Hippocampal formation (tissue), 2 donors: ENCODE measurements around the gene INTS7.
A peak's percentile ranks its signal among the peaks of the same experiment; 100 is the strongest.
"Not testable (repeated sequence)": the region's sequence is repeated elsewhere in the genome, so short reads cannot be mapped to it uniquely, and the experiment has no call there.

ENCODE experiments used
- DNase-seq, 2 donors: peaks; one replicate each; lab custom pipeline; 2025; lab: John Stamatoyannopoulos, UW

The INTS7 gene

DNA sequence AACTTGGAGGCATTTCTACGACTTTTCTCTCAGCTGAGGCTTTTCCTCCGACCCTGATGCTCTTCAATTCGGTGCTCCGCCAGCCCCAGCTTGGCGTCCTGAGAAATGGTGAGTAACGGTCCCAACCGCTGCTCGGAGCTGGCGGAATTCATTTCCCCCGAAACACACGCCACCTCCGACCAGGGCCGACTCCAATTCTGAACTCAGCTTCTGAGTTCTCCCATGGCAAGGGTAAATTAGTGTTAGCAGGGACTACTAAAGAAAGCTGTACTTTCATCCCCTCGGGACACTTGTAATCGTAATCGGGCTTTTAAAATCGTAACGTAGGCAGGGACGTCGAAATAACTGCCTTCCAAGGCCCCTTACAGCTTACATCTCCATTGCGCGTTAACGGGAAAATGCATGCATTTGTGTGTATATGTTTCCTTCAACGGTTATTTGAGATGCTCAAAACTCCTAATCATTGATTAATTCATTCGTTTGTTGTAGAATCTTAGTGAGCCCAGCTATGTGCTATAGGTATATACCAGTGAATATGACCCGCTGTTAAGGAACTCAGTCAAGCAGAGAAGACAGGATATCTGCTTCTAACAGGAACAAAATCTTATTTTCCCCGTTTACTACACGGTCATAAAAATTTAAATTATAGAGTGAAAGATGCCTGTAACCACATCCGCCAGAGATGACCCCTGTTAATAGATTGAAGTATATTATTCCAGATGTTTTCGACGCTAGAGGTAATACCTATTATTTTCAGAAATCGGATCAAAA lies 663 bp upstream of the INTS7 start:
- DNase-seq = no peak

DNA sequence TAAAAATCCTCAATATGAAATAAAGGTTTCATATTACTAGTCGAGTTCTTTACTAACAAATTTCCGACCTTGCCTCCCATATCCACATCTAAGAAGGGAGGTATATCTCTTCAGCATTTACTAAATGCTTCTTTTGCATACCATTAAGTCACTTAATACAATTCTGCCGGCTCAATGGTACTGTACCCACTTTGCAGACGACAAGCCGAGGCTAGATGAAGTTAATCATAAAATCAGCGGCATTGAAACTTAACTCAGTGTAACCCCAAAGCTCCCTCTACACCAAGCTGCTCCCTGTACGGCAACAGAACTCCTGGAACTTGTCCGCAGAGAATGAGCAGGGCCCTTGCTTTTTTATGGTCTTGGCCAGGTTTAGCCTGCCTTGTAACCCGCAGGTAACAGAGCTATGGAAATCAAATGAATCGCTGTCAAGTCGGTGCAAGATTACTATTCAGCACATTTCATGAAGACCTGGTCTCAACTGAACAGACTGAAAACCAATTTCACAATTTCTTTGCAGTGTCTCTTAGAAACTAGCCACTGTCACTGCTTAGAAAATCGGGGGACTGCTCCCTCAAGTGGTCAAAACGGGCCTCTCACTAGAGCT lies 738 bp downstream of the INTS7 start:
- DNase-seq = no peak

DNA sequence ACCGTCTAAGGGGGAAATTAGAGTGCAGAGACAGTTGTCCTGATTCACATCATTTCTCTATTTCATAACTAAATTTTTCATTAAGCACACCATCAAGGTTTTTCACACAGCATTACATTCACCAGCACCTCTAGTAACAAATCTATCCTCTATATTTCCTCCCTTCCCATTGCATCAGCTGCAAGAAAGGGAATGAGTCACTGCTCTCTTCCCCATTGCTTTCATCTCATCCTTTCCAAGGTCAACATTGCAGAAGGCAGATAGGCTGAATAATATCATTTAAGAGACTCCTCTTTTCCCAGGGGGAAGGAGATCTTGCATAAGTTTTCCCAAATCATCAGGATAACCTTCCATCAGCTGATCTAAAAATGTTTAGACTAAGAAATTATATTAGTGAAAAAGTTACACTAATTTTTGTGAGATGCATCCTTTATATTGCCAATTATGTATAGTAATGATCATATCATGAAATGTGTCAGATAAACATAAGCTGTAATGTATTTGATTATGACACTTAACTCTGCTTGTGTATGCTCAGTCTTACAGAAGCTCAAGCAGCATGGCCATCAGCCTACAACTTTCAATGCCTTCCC lies 4.3 kb downstream of the INTS7 start:
- no peak for DNase-seq

DNA sequence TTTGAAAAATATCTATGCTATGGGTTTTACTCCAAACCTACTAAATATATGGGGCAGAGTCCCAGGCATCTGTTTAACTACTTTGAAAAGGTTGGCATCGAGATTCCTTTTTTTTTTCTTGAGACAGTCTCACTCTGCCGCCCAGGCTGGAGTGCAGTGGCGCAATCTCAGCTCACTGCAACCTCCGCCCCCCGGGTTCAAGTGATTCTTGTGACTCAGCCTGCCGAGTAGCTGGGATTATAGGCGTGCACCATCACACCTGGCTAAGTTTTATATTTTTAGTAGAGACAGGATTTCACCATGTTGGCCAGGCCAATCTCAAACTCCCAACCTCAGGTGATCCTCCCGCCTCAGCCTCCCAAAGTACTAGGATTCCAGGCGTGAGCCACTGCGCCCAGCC lies 7.6 kb downstream of the INTS7 start:
- not testable (repeated sequence) for DNase-seq

DNA sequence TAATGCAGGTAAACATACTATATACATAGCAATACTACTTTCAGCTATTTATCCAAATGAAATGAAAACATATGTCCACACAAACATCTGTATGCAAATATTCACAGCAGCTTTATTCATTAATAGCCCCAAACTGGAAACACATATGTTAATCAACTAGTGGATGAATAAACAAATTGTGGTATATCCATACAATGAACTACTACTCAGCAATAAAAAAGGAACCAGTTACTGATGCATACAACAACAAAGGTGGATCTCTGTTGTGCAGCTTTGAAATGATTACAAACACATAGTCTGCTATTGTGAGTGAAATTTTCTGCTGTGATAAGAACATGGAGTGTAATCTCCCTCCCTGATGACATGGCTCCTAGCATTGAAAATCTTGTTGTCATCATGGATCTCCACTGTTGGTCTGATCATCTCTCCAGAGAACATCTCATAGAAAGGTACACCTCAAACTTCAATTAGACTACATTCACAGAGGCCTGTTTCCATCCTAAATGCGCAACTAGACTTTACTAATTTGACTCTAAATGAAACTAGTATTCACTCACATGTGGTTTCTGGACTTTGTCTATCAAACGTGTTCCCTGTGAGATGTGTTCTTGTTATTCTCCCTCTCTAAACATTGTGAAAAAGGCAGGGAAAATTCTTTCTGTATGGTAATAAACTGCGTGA lies 10.7 kb downstream of the INTS7 start:
- DNase-seq = no peak

DNA sequence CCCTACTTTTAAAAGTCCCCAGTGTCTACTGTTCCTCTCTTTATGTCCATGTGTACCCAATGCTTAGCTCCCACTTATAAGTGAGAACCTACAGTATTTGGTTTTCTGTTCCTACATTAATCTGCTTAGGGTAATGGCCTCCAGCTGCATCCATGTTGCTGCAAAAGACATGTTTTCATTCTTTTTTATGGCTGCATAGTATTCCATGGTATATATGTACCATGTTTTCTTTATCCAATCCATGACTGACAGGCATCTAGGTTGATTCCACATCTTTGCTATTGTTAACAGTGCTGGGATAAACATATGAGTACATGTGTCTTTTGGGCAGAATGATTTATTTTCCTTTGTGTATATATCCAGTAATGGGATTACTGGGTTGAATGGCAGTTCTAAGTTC lies 12.4 kb downstream of the INTS7 start:
- DNase-seq = not testable (repeated sequence)

DNA sequence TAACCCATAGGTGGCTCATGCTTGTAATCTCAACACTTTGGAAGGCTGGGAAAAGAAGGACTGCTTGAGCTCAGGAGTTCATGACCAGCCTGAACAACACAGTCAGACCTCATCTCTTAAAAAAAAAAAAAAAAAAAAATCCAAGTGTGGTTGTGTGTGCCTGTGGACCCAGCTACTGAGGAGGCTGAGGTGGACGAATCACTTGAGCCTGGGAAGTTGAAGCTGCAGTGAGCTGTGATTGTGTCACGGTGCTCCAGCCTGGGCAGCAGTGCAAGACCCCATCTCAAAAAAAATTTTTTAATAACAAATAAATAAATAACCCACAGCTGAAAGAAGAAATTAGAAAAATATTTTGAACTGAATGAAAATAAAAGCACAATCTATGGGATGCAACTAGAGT lies 13.8 kb downstream of the INTS7 start:
- DNase-seq = no peak

DNA sequence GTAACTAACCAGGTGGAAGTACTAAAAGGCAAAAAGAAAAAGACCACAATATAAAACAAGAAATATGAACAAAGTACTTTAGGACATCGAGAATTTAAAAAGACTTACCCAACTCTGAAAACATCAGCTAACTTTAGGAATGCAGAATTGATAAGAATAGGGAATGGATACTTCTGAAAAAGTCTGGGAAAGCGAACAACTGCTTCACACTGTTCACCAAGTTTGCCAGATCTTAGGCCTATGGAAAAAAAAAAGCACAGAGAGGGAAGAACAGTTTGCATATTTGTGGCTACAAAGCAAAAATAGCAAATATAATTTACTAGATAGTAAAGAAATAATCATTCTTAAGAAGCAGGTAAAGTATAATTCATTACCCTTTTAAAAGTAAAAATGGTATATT lies 14.4 kb downstream of the INTS7 start:
- DNase-seq = no peak

DNA sequence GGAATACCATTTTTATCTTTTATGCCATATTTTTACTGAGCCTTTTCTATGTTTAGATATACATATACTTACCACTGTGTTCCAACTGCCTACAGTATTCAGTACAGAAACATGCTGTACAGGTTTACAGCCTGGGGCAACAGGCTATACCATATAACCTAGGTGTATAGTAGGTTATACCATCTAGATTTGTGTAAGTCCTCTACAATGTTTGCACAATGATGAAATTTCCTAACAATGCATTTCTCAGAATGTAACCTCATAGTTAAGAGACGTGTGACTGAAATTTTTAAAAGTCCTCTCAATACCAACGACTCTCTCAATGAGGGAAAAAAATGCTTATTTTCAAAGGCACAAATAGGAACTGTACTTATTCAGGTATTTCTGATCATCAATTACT lies 21.7 kb downstream of the INTS7 start:
- DNase-seq = no peak

DNA sequence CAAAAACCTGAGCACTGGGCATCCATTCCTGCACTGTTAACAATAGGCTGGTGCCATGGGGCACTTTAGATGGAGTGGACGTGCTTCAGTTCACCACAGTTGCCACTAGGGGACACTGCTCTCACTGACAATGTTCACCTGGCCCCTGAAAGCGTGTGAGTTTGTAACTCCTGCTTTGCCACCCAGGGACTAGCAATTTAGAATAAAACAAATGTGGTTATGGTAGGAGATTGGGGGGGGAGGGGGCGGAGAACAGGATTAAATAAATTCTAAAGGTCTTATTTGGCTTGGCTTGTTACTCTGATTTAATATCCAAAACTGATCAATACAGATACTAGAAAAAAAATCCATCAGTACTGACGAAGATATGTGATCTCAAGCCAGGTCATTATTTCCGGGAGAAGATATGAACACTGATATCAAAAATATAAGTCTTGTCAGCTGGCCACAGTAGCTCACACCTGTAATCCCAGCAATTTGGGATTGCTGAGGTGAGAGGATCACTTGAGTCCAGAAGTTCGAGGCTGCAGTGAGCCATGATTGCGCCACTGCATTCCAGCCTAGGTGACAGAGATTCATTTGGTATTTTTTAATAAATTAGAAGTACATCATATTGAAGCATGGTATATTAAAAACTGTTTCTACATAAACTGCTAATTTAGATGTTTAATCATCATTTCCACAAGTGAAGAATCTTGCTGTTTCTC lies 23.2 kb downstream of the INTS7 start:
- DNase-seq = peak; percentile 15 to 28

DNA sequence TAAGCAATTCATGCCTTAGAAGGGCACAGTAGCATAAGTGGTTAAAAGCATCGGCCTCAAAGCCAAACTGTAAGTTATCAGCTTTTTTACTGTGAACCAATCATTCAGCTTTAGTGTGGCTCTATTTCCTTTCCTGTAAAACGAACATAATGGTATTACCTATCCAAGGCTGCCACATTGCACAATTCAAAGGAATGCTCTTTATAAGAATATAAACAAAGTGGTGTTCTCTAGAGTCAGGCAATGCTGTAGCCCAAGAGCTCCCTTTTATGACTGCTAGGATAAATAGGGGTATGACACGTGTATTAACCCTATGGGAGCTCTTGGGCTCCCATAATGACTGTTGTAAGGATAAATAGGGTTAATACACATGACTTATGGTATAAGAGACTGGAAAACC lies 25.4 kb downstream of the INTS7 start:
- DNase-seq = no peak

DNA sequence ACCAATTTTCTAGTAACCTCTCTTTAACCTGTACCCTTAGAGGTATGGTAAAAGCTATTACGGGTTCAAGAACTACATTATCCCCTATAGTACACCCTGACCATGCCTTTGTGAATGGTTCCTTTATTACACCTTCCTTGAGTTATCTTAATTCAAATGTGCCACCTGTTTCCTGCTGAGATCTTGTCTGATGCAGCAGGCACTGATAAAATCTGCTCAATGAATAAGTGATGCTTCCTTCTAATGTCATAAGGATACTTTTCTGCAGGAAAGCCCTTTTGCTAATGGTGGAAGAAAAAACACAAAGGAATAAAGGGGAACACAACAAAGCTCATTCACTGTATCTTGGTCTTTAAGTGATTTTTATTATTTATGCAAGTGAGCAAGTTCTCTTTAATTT lies 25.8 kb downstream of the INTS7 start:
- no peak for DNase-seq

DNA sequence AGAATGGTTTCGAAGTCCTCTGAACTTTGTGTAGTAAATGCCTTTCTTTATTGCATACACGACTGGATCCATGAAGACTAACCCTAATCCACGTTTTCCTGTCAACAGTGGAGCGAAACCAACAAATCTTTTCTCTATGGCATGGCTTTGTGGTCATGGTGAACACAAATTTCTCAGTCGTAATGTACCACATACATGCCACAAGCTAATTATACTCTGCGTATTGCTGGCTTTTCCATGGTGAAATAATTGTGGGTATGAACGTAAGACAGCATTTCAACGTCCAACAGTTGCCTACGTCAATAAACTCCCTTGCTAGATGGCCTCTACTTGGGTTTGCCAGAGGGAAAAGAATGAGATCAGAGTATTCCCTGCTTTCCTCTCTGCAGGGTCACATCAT lies 27.5 kb downstream of the INTS7 start:
- DNase-seq = no peak

DNA sequence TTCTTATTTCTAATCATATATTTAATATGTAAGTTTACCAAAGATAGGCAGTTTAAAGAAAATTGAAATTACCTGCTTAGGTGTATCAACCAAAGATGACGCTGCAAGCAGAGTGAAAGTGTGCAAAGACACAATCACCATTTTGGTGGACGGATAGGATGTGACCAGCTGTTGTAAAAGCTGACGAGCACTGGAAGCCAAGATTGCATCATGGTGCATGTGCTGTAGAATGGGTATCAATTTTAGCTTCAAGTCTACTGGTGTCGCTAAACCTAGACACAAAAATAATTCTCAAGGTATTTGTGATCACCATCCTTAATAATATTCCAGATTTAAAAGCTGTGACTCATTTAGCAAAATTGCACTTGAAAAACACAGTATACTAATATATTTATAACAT lies 28.2 kb downstream of the INTS7 start:
- DNase-seq = no peak

DNA sequence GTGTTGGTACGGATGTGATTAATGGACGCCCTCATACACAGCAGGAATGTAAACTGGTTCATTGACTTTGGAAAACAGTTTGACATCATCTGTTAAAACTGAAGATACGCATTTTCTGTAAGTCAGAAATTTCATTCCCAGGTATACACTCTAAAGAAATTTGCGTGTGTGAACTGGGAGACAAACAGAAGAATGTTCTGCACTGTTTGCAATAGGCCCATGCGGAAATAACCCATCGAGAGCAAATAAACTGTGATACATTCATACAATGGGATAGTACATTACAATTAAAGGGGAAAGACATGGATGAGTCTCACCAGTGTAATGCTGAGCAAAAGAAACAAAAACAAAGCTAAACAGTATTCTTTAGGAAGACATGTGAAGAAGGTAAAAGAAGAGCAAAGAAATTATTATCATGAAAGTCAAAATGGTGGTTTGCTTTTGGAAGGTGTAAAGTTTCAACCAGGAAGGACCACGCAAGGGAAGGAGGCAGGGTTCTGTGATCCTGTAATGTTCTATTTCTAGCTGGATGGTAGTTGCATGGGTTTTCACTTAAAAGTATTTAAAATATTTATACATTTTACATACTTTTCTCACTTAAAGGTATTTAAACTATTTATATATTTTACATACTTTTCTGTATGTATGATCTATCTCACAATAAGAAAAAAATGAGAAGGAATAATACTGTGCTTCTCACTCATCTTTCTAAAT lies 30.3 kb downstream of the INTS7 start:
- no peak for DNase-seq

DNA sequence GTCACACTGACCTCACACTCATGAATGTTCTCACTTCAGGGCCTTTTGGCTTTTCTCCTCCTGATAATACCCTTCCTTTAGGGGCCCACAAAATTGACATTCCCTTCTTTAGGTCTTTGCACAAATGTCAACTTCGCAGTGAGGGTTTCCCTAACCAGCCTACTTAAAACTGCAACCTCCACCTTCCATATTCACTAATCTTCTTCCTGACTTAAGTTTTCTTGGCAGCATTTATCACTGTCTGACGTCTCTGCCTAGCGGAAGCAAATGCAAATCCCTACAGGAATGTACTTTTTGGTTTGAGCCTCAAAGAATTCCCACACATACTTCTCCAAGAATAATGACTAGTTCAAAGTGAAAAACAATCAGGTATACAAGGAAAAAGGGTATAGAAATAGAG lies 32.8 kb downstream of the INTS7 start:
- no peak for DNase-seq

DNA sequence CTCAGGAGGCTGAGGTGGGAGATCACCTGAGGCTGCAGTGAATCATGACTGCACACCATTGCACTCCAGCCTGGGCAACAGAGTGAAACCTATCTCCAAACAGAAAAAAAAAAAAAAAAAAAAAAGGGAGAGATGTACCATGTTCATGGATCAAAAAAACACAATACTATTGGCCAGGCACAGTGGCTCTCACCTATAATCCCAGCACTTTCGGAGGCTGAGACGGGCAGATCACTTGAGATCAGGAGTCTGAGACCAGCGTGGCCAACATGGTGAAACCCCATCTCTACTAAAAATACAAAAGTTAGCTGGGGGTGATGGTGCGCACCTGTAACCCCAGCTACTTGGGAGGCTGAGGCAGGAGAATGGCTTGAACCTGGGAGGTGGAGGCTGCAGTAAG lies 37.9 kb downstream of the INTS7 start:
- DNase-seq = not testable (repeated sequence)

DNA sequence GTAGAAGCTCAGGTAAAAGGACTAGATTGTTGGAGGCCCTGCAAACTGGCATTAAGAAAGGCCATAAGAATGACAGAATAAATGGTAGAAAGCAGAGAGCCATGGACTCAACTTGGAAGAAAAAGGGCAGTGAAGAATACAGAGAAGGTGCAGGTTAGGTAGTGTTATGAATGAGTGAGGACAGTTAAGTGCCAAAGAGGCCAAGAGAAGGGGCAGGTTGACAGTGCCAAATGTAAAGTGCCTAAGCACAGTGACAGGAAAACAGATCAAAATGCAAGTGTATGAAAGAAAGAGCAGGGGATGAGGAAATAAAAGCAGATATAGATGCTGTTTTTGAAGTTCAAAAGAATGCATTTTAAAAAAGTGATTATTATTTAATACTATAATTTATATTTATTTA lies 43.7 kb downstream of the INTS7 start:
- no peak for DNase-seq

DNA sequence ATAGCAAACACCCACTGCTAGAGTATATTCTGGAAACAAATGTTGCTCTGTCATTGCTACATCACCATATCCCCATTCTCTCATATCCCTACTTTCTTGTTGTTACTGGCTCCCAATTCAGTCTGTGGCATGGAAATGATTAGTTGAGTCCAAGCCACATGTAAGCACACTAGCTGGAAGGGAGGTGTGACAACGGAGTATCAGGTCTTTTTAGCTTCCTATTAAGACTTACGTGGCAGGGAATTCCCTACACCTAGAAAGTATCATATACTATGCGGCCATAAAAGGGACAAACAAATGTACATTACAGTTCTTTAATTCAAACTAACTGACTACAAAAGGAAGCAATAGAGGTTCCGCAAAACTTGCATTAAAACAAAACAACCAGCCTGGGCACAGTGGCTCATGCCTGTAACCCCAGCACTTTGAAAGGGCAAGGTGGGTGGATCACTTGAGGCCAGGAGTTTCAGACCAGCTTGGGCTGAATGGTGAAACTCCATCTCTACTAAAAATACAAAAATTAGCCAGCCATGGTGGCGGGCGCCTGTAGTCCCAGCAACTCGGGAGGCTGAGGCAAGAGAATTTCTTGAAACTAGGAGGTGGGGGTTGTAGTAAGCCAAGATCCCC lies 48.6 kb downstream of the INTS7 start:
- no peak for DNase-seq

DNA sequence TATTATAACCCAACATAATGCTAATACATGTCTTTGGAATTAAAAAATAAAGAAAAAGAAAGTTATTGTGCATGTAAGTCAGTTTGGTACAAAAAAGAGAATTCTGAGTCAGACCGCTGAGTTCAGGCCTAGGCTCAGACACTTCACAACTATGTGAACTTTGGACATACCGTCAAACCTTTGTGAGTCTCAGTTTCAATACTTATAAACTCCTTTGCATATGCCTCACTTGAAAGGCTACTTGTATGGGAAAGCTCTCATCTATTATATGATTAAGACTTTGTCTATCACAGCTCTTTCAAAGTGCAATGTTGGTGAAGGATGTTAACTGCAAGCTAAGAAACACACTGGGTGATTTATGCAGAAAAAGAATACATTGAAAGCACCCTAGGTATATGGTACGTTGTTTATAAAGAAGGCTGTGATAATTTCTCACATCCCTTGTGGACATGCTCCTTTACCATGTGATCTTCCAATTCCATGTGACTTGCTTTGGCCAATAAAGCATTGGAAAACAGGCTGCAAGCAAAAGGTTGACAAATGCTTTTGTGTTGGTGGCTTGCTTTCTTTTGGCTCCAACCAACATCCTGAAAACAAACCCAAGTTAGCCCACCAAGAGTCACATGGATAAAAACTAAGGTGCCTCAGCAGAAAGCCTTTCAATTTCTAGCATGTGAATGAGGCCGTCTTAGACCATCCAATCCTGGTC lies 49.6 kb downstream of the INTS7 start:
- no peak for DNase-seq

DNA sequence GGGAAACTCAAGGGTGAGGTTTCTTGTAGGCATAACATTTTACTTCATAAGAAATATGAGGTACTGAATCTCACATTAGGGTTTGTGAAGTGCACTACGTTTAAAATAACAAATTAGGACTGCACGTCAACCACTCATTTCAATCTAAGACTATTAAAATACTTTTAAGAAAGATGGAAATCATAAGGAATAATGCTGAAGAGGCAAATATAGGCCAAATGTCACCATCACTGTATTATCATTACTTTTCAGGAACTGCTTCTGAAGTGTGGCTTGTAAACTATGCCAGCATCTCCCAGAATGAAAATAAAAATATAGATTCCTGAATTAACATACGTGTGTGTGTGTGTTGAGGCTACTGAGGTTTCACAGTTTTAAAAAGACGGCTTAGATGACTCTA lies 56.8 kb downstream of the INTS7 start:
- DNase-seq = no peak
